ENCODE measurements around the gene TADA3. TPM values are rescaled to one million over a fixed set of nuclear protein-coding genes. Genes with fewer than 3 reads are reported as not detected.
A peak's percentile ranks its signal among the peaks of the same experiment; 100 is the strongest.

TADA3 gene
- total RNA-seq, 1 experiment from 2014 or later, result 49.0 TPM

DNA sequence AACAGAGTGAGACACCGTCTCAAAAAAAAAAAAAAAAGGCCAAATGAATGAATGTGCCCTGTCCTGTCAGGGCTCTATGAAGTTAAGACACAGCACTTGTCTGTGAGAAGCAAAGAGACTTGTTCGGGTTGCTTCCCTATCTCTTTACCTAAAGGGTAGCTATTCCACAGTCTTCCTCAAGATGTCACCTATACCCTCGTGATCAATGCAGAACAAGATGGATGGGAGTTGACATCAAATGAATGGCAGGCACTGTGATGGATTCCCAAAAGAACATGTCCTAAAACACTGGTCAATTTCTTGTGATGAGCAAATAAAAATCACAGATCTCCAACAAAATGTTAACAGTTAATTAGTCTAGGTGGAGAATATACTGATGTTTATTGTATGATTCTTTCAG, 9.5 kb downstream of the TADA3 start:
- H3K36me3 Mint-ChIP-seq, result peaks cover 57% of the 10 kb centered on the region
- H3K27ac Mint-ChIP-seq, result no peak overlapping the region
- no peak overlapping the region for H3K4me3 Mint-ChIP-seq
- ChIA-PET CTCF (interaction anchor here (0.7 to 1.8 kb wide), 8 partner anchors 8 to 729 kb away, joined by 3 to 6 read pairs (median 4); partner anchors contain the start of gene ARPC4), POLR2A (interaction anchor here (0.6 to 1.0 kb wide), 3 partner anchors 10 to 301 kb away, joined by 3 to 5 read pairs (median 5); partner anchors contain the start of genes ARPC4 and TADA3)
- H3K9me3 Mint-ChIP-seq, result no peaks in the 10 kb centered on the region
- no peaks in the 10 kb centered on the region for H3K4me1 Mint-ChIP-seq
- no peak for TF ChIP-seq ZBTB43 (CRISPR knock-in tag; IDR thresholded peaks at IDR 0.05)
- no peak for TF ChIP-seq SMAD3 (CRISPR knock-in tag; IDR thresholded peaks at IDR 0.05; ENCODE audit: borderline replicate concordance)
- no peak for TF ChIP-seq GRHL2 (CRISPR knock-in tag; IDR thresholded peaks at IDR 0.05; ENCODE audit: insufficient replicate concordance, severe bottlenecking)
- TF ChIP-seq ZNF317 (CRISPR knock-in tag; IDR thresholded peaks at IDR 0.05; ENCODE audit: borderline replicate concordance, low read depth), result no peak
- no peak for TF ChIP-seq EMX1 (CRISPR knock-in tag; IDR thresholded peaks at IDR 0.05)
- no peak for TF ChIP-seq ZNF425 (CRISPR knock-in tag; conservative IDR thresholded peaks at IDR 0.05)
- no peak for TF ChIP-seq NFE2L1 (CRISPR knock-in tag; IDR thresholded peaks at IDR 0.05)
- 0 out of 2 replicates have a peak, but pooled peaks have one; percentile 34 for ATAC-seq
- no peak for DNase-seq (ENCODE audit: low spot score)
- peaks cover 4% of the 10 kb centered on the region for H3K27me3 Mint-ChIP-seq (ENCODE audit: low read depth)

DNA sequence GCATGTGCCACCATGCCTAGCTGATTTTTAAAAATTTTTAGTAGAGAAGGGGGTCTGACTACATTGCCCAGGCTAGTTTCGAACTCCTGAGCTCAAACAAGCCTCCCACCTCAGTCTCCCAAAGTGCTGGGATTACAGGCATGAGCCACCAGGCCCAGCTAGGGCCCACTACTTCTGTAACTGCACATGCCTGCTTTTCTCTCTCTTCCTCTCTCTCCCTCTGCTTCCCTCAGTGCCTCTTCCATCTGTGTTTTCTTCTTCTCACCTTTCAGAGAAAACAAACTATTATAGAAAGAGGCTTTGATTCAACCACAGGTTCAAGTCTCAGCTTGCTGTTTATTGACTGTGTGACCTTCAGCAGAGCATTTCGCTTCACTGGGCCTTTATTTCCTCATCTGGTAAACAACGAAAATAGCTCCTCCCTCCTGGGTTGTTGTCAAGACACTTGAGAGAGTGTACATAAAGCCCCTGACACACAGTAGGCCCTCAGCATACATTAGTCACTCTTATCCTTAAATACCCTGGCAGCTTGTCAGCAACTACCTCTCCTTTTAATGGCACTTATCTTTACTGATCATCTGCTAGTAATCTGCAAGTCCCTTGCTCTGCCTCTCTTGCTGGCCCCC, 10.2 kb downstream of the TADA3 start:
- CTCF ChIA-PET, result interaction anchor here (0.7 to 1.8 kb wide), 8 partner anchors 8 to 482 kb away, joined by 3 to 6 read pairs (median 3); partner anchors contain the start of gene ARPC4
- no peak for DNase-seq (ENCODE audit: low spot score)
- Mint-ChIP-seq H3K4me3 (no peak overlapping the region), H3K36me3 (peaks cover 50% of the 10 kb centered on the region), H3K4me1 (no peaks in the 10 kb centered on the region), H3K27ac (no peak overlapping the region), H3K27me3 (ENCODE audit: low read depth) (peaks cover 6% of the 10 kb centered on the region), H3K9me3 (no peaks in the 10 kb centered on the region)
- POLR2A ChIA-PET, result interaction anchor here (0.7 to 1.0 kb wide), 2 partner anchors 11 to 1050 kb away, joined by 4 to 5 read pairs; partner anchors contain the start of genes ARPC4 and TADA3
- no peak for ATAC-seq
- TF ChIP-seq ETV6 (CRISPR knock-in tag; IDR thresholded peaks at IDR 0.05), result no peak
- TF ChIP-seq TEAD4 (CRISPR knock-in tag; IDR thresholded peaks at IDR 0.05), result no peak
- no peak for TF ChIP-seq JAZF1 (CRISPR knock-in tag; IDR thresholded peaks at IDR 0.05)
- no peak for TF ChIP-seq CTCF (IDR thresholded peaks at IDR 0.05)
- TF ChIP-seq ESRRA (CRISPR knock-in tag; IDR thresholded peaks at IDR 0.05; ENCODE audit: borderline replicate concordance), result no peak
- TF ChIP-seq ZNF232 (CRISPR knock-in tag; IDR thresholded peaks at IDR 0.05), result no peak
- TF ChIP-seq, protein P1, sequence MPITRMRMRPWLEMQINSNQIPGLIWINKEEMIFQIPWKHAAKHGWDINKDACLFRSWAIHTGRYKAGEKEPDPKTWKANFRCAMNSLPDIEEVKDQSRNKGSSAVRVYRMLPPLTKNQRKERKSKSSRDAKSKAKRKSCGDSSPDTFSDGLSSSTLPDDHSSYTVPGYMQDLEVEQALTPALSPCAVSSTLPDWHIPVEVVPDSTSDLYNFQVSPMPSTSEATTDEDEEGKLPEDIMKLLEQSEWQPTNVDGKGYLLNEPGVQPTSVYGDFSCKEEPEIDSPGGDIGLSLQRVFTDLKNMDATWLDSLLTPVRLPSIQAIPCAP (CRISPR knock-in tag; IDR thresholded peaks at IDR 0.05), result no peak
- no peak for TF ChIP-seq ZNF416 (CRISPR knock-in tag; IDR thresholded peaks at IDR 0.05)
- TF ChIP-seq IRF2 (CRISPR knock-in tag; IDR thresholded peaks at IDR 0.05; ENCODE audit: borderline replicate concordance, low read depth), result no peak
- TF ChIP-seq MXD4 (CRISPR knock-in tag; IDR thresholded peaks at IDR 0.05; ENCODE audit: borderline replicate concordance), result no peak
- TF ChIP-seq SP1 (CRISPR knock-in tag; conservative IDR thresholded peaks at IDR 0.05), result no peak
